GM18519 (cell line): Measurements from ENCODE around the gene PTPRC.

Experiments
- ATAC-seq: cut with Tn5 transposase; IDR thresholded peaks from one replicate; pipeline ENCODE4 v1.9.1; 2021; ENCODE audit warnings: mild to moderate bottlenecking, moderate library complexity; ENCODE audit not compliant: unreplicated experiment, low FRiP score

PTPRC gene

DNA sequence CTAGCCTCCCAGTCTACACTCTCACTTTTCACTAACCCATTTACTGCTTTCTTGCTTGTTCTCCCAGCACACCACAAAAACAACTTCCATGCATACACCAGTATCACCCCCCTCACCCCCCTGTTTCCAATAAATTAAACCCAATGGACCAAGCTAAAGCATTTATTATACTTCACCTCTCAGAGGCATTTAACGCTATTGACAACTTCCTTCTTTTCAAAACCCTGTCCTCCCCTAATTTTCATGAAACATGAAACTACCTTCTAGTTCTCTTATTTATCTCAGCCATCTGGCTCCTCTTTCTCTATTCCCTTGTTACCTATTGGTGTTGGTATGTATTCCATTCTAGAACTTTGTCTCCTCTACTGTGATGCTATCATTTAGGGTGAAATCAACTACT is 32.3 kb downstream of the PTPRC start:
- no peak for ATAC-seq

DNA sequence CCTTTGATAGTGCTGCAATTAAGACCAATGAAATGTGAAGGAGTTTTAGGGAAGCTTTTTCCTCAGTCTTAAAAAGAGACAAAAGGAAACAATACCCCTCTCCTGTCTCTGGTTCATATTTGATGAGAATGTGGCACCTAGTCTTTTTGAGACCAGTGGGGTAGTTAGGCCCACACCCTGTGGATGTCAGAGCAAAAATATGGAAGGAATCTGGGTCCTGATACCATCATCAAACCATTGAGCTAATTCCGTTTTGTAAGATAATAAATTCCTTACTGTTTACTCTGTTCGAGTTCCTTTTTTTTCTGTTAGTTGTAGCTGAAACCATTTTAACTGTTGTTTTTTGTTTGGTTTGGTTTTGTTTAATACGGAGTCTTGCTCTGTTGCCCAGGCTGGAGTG is 33.3 kb downstream of the PTPRC start:
- ATAC-seq = no peak

DNA sequence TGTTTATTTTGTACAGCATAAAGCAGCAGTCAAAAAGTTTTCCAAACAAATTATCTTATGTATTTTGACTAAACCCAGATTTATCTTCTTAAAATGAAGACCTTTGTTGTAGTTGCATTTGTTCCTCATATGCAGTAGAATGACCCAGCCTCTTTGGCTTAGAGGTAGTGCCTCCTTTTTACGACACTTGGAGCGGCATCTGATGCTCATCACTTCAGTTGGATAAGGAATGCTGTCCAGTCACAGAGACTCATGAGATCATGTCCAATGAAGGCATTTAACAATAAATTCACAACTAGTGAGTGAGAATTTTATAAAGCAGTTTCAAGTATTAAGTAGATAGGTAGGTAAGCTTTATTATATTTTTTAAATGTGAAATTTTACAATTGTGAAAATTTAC is 35.2 kb downstream of the PTPRC start:
- no peak for ATAC-seq

DNA sequence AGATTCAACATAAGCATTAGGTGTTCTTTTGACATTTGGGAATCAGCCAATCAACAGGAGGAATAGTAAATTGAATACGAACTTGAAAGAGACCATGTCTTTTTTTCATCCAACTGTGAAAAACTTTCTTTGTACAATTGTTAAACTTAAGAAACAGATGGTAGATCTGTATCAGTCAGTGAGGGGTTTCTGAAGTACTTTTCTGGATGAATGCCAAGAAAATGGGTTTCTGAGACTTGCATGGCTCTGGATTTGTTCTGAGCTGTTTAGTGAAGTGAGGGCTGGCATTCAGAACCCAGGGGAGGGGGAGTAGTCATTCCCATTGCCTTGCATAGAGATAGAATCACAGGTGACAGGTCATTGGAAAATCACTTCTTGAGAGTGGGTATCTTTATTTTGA is 37.4 kb downstream of the PTPRC start:
- ATAC-seq = no peak

DNA sequence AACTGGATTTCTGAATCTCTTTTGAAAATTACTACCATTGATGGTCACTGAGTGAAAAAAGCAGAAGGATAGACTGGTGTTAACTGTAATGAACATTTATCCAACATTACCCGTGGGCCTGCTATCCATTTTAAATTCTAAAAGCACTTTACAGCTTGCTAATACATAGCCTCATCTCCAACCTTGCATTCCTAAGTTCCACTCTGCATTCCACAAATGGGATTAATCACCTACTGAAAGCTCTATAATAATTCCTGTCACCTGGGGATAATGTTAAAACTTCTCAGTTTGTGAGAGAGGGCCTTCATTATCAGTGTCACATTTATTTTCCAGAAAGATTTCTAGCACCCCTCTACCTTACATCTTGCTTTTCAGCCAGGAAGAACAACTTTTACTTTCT is 38.2 kb downstream of the PTPRC start:
- ATAC-seq = no peak

DNA sequence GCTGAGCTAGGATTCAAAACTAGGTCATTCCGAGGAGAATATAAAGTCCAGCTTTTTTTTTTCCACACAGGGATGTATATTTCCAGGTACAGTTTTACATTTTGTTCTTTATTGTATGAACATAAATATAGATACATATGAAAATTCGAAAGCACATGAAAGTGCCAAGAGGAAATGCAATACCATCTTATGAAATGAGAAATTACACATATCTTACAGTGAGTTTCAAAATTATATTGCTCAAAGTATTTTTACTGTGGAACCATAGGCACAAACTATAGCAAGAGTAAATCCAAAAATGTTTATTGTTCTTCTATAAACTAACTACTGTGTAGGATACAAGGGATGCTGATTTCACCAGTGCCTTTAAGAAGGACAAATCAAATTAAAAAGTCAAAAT is 39.0 kb downstream of the PTPRC start:
- ATAC-seq = no peak

DNA sequence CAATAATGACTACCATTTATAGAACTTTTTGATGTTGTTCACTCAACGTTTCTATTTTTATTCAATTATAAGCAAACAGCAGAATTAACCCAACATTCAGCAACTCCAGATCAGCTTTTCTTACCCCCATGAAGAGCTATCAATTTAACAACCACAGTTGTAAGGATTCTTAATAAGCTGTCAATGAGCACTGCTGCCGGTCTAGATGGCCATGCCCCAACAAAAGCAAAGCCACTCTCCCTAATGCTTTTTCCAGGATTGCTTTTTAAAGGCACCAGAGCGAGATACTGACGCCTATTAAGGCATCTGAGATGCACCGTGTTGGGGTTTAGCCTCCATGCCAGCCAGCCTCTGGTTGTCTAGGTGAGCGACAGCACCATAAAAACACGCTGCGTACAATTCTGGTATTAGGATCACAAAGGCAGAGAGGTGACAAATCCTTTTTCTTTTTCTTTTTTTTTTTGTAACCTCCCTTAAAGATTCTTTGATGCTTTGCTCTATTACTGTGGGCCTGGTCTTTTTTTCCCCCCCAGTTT is 39.5 kb downstream of the PTPRC start:
- ATAC-seq = no peak

DNA sequence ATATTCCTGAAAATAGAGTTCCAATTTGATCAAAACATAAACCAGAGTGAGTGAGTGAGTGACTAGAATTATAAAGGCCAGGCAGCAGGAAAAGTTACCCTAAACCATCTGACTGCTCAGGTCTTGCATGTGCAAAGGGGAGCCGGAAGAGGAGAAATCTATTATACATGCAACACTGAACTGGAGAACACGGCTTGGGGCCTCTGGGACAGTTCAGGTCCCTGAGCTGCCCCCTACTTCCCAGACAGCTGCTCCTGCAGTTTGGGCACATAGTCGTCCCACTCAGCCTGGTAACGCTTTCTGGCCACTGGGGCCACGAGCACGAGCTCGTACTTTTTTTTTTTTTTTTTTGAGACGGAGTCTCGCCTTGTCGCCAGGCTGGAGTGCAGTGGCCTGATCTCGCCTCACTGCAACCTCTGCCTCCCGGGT is 40.1 kb downstream of the PTPRC start:
- no peak for ATAC-seq

DNA sequence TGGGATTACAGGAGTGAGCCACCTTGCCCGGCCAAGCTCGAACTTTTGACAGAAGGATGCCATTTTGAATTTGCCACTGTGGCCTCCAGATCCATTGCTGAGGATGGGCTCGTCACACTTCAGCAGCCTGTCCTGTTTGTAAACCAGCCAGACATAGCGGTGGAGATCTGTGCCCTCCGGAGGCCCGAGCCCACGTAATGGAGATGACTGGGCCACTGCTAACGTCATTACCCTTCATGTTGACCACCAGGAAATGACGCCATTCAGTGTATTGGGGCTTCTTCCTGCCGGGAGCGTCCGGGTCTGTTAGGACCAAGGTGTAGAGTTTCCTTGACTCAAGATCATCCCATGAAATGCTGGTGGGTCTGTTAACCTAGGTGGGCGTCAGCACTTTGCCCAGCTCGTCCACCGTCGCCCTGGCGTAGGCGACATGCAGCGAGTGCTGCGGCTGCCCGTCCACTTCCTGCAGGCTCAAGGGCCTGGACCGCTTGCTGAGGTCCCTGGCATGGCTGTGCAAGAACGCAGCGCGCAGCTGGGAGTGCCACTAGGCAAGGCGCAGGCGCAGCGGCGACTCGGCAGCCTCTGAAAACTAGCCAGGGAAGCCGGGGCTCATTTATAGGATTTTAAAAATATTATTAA is 40.8 kb downstream of the PTPRC start:
- ATAC-seq = no peak

DNA sequence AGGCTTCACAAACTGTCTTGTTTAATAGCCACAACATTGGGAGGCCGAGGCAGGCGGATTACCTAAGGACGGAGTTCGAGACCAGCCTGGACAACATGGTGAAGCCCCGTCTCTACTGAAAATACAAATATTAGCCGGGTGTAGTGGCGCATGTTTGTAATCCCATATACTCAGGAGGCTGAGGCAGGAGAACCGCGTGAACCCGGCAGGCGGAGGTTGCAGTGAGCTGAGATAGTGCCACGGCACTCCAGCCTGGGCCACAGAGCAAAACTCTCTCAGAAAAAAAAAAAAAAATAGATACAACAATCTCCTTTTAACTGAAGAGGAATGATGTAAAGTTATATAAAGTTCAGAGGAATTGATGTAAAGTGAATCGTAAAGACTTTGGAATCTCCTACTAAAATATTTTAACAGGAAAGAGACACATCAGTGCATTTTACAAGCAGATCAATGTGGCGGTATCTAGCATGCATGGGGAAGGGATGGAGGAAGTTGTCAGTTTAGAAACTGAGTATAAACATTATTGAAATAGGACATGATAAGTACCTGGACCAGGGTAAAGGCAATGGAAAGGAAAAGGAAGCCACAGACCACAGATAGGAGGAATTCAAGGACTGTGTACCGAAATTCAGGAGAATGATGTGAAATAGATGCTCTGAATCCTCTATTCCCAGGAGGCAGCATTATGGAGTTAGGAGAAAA is 41.5 kb downstream of the PTPRC start:
- no peak for ATAC-seq

DNA sequence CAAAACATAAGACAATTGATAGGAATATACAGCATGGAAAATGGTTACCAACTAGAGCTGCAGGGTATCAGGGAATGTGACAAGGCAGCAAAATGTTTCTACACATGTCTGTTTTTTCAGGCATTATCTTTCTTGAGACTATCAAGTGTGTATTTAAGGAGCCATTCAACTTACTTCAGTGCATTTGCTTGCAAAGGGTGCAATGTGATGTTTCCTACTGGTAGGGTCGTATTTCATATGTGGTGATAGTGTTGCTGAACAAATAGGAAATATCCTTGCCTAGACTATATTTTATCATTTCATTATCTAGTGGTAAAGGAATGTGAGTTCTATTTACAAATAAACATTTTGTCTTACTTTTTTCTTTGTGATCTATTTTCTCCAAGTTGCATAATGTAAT is 42.4 kb downstream of the PTPRC start:
- ATAC-seq = no peak

DNA sequence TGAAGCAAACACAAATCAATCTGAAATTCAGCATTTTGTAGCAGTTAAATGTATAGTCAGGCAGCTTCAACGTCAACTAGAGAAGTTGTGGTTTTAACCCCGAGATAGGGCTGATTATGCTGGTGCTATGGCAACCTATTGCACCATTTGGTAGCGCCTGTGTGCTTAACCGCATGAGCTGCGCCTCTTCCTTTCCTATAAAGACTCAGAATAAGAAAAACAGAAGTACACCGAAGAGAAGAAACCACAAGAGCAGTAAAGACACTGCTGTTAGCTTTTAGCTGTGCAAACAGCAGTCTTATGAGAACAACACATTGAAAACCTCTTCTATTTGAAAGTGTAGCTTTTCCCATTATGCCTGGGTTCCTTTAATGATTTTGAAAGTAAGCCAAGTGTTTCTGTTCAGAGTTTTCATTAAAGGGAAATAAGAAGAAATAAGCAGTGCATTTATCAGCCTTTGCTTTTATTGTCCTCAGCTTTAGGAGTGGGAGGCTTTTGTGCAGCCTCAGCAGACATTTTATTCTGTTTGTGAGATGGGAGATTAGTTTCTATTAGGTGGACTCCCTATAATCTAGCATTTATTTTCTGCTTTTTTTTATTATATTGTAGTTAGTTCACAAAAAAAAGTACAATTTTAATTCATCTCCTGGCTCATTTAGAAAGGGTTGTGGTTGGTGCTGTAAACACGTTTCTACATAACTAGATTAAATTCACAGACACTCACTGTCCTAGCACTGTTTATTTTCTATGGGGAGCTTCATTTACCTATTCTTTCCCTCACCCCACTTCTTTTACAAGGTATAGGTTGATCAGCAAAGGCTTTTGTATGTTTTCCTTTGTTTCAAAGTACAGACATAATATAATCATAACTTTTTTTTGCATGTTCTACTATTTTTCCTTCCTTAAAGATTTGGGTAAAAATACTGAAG is 43.3 kb downstream of the PTPRC start:
- ATAC-seq = peak; percentile 96

DNA sequence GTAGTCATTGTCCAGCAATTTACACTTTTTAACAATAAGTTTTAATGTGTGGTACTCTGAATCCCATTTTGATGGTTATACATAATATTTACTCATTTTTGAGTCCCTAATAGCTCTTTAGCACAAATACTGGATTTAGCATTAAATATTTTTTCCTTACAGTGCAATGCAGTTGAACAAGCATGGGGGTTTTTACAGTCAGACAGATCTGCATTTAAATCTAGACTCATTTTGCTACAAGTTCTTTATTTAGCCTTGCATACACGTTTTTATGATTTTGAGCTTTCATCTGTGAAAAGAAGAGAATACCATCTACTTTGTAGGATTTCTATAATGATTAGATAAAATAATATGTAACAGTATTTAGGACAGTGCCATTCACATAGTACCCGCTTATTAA is 44.0 kb downstream of the PTPRC start:
- no peak for ATAC-seq

DNA sequence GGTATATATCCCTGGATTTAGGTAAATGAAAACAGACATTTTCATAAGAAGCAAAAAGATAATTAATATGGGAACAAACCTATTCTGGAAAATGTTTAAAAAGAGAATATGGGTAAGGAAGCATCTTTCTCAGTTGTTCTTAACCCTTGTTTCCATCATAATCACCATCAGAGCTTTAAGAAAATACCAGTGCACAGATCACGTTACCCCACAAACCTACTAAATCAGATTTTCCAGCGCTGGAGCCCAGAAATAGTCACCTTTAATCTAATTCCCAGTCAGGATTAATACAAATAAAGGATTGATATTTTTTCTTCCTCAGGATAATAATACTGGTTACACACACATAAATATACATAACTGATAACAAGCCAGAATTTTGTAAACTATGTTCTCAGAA is 44.6 kb downstream of the PTPRC start:
- no peak for ATAC-seq

DNA sequence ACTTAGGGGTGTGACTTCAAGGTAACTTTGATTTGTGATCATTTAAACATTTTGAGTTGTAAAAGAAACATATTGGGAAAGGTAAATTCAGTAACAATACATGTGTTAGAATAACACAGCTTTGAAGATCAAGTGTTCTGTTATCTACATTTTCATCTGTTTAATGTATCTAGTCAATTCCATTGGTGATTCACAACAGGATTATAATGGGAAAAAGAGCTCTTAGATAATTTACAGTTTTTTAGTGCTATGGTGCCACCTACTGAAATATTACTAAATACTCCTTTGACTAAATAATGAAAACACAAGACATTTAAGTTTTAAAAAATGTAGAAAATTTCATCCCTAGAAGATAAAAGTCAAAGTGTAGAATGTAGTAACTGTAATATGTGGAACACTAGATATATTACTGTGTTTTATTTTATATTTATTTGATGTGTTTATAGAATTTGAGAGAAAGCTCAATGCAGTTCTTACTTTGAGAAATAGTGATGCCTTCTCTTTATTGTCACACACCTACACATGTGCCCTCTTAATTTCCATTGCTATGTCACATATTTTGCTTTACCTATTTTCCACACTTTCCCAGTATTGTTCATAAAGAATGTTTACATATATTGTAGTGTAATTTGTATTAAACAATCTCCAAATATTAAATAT is 47.4 kb downstream of the PTPRC start:
- no peak for ATAC-seq

DNA sequence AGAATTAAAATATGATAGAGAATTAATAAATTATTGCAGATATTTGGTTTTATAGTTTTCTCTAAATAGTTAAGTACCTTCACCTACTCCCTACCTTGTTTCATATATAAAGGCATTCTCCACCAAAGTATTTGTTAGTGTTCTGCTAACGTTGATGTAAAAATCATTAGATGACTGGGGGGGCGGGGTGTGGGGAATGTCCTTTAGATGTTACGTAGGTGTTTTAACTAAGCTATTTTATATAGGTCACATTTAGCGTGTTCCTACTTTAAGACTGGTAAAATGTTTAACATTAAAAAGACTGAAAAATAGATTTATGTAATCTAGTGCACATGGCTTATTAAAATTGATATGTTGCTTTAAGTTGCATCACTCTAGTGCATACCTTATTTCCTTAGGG is 48.6 kb downstream of the PTPRC start:
- no peak for ATAC-seq

DNA sequence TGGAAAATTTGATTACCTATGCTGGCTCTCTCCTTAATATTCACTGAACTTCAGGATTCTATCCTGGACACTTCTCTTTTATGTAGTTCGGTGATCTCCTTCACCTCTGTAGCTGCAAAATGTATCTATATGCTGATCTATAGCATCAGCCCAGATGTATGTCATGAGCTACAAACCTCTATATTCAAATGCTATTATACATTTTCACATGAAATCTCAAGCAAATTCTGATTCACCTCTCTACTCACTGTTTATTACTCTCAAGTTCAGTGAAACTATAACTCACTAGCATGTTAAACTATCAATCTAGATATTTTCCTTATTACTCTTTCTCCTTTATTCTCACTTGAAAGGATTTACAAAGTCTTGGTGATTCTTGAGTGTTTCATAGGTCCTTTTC is 52.2 kb downstream of the PTPRC start:
- no peak for ATAC-seq

DNA sequence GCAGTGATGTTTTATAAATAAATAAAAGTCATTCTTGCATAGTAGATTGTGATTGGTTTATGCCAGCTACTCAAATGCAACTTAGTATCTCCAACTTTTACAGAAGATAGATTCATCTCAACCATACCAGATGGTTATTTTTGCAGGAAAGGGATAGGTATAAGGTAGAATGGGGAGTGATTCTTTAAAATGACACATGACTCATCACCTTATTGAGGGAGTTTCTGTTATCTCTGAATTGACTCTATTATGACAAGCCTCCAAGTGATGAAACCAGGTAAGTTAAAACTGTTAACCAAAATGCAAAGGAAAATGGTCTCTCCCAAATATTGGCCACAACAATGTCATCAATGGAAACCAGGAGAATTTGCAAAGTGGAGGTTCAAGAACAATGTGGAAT is 54.5 kb downstream of the PTPRC start:
- ATAC-seq = no peak

DNA sequence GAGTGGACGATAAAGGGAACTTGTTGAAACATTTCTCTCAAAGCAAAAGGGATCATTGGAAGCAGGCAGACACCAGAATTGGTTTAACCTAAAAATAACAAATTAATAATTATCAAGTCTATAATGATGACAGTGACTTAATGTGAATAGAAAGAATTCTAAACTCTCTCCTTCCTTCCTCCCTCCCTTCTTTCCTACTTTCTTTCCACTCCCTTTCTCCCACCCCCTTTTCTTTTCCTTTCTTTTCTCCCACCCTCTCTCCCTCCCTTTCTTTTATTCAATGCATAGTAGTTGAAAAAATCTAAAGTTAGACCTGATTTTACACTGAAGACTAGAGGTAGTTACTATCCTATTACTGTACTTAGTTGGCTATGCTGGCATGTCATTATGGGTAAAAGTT is 55.7 kb downstream of the PTPRC start:
- ATAC-seq = no peak

DNA sequence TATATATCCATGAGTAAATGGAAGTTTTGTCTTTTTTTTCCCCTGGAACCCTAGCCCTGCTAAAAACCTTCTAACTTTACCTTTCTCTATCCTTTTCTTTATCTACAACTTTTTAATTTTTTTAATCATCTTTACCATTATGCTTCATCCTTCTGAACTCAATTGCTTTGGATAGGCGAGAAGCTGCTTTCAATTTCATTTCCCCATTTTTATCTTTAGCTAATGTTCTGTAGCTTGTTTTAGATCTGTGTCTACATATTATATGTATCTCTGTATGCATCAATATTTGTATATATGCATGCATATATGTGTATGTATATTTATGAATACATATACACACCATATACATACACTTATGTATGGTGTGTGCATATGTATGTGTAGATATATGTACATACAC is 57.4 kb downstream of the PTPRC start:
- no peak for ATAC-seq
